Esophagus squamous epithelium (tissue), 5 donors: ENCODE measurements around the gene PRUNE2. TPM values are rescaled to one million over a fixed set of nuclear protein-coding genes. Genes with fewer than 3 reads are reported as not detected.

Source experiments
- DNase-seq: peaks from one replicate; lab custom pipeline; 2025; lab: John Stamatoyannopoulos, UW
- H3K27ac ChIP-seq, 4 donors: fragments of 200-600 bp; sonication (generic); one replicate each; pipeline ENCODE4 v1.5.1; 2016 to 2019; ENCODE audit warnings: mild to moderate bottlenecking in 1 of 4
- H3K27me3 ChIP-seq, 4 donors: fragments of 200-600 bp; sonication (generic); 1 replicate in 3 of 4; 2 replicates in 1 of 4; pipeline versions ENCODE4 v1.5.1 to v1.6.0; 2017 to 2021; ENCODE audit warnings: antibody characterized with exemption in 1 of 4
- H3K36me3 ChIP-seq, 3 donors: fragments of 200-600 bp; sonication (generic); one replicate each; pipeline ENCODE4 v1.5.1; 2016 to 2019
- H3K4me1 ChIP-seq, 3 donors: fragments of 200-600 bp; sonication (generic); one replicate each; pipeline ENCODE4 v1.5.1; 2017 to 2019
- H3K4me3 ChIP-seq, 4 donors: fragments of 200-600 bp; sonication (generic); 1 replicate in 3 of 4; 2 replicates in 1 of 4; pipeline ENCODE4 v1.5.1; 2016 to 2019; ENCODE audit warnings: mild to moderate bottlenecking in 2 of 4, moderate library complexity in 1 of 4
- H3K9me3 ChIP-seq, 3 donors: fragments of 200-600 bp; sonication (generic); one replicate each; pipeline ENCODE4 v1.5.1; 2016 to 2019
- POLR2A ChIP-seq, 4 donors: fragments of 450-650 bp; IDR thresholded peaks; one replicate each; pipeline ENCODE4 v1.6.1; 2017; ENCODE audit warnings: antibody characterized with exemption in 4 of 4, mild to moderate bottlenecking in 4 of 4, moderate library complexity in 3 of 4
- WGBS, 2 donors: methylation state at CpG; one replicate each; pipeline ENCODE4 v1.1.5; 2018; 5-methylcytosine and 5-hydroxymethylcytosine counted together
- intact Hi-C: fragments of 100-400 bp; cut with DNase I; formaldehyde crosslinking; loops from one replicate; pipeline ENCODE4 v1.15.0; 2022
- total RNA-seq, 4 donors: library from RNA; depleted of rRNA; stranded (reverse); fragments of >200 nt; gene quantifications; one replicate each; pipeline ENCODE4 v1.1.0, GENCODE V29; 2016
- TF ChIP-seq, protein P1 (sequence below), 6 experiments: fragments of 450-650 bp in 4 of 6; fragments of 200-600 bp in 2 of 6; sonication (generic) in 2 of 6; IDR thresholded peaks; one replicate each; pipeline ENCODE4 v1.5.1; 2016 to 2019; ENCODE audit warnings: antibody characterized with exemption in 6 of 6, mild to moderate bottlenecking in 4 of 6, moderate library complexity in 4 of 6
- donor health status: DM: yes; HTN: yes; CAD: no.

PRUNE2 gene
- total RNA-seq, 4 donors from 2014 or later, result 9.9 to 126 (median 26.7) TPM

DNA sequence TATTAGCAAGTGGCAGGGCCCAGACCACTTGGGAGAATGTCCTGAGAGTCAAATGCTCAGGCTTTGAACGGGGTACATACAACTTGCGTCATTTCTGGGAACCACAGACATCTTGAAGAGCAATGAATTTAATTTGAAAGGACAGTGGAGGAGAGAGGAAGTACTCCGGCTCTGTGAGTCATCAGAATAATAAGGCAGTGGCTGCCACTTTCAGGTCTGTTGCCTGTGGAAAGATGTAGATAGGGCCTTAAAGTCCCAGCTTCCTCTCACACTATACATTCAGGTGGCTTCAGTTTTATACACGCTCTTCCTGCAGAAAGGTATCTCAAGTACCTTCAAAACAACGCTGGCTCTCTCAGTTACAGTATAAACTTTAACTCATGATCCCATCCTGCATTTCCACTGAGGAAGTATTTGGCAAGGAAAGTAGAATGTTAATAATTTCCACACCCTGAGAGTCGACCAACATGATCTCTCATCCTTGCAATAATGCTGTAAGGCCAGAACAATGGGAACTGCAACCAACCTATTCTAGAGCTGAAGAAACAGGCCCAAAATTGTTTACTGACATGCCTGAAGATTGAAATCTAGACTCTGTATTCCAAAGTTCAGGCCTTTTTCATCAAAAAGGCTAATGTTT, 6.8 kb upstream of the PRUNE2 start:
- intact Hi-C loops, result no loop called here
- WGBS, 2 donors, result 41 to 45% methylated on average over 6 of the region's 6 CpGs
- Histone ChIP-seq H3K27ac (no peak overlapping the region), H3K9me3 (no peaks in the 10 kb centered on the region), H3K4me1 (no peaks in the 10 kb centered on the region), H3K4me3 (no peak overlapping the region), H3K27me3 (peaks cover 0 to 30% (median 0%) of the 10 kb centered on the region in 4 donors), H3K36me3 (no peaks in the 10 kb centered on the region)
- DNase-seq, result no peak
- TF ChIP-seq, protein P1, sequence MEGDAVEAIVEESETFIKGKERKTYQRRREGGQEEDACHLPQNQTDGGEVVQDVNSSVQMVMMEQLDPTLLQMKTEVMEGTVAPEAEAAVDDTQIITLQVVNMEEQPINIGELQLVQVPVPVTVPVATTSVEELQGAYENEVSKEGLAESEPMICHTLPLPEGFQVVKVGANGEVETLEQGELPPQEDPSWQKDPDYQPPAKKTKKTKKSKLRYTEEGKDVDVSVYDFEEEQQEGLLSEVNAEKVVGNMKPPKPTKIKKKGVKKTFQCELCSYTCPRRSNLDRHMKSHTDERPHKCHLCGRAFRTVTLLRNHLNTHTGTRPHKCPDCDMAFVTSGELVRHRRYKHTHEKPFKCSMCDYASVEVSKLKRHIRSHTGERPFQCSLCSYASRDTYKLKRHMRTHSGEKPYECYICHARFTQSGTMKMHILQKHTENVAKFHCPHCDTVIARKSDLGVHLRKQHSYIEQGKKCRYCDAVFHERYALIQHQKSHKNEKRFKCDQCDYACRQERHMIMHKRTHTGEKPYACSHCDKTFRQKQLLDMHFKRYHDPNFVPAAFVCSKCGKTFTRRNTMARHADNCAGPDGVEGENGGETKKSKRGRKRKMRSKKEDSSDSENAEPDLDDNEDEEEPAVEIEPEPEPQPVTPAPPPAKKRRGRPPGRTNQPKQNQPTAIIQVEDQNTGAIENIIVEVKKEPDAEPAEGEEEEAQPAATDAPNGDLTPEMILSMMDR (IDR thresholded peaks at IDR 0.05), result no peak
- no peak for TF ChIP-seq POLR2A (IDR thresholded peaks at IDR 0.05)

DNA sequence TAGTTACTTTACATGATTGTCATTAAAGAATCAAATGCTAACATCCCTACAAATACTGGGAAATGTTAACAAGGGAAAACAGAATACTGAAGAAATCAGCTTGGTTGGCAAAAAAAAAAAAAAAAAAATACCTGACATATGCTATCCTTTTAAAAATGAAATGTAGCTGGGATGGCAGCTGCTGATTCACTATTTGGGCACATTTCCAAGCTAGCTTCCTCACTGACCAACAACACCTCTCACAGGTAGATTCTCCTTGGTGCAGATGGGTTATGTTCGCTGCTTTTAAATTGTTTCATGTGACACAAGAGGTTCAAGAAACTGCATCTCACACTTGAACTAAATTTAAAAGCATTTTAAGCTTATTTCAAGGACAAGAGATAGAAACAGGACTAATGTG, 6.1 kb upstream of the PRUNE2 start:
- TF ChIP-seq POLR2A (IDR thresholded peaks at IDR 0.05), result no peak
- TF ChIP-seq, protein P1 (IDR thresholded peaks at IDR 0.05), result no peak
- intact Hi-C loops, result no loop called here
- Histone ChIP-seq H3K36me3 (no peaks in the 10 kb centered on the region), H3K9me3 (no peaks in the 10 kb centered on the region), H3K27ac (no peak overlapping the region), H3K4me1 (no peaks in the 10 kb centered on the region), H3K4me3 (no peak overlapping the region), H3K27me3 (peaks cover 0 to 36% (median 0%) of the 10 kb centered on the region in 4 donors)
- WGBS, 2 donors, result 67 to 89% methylated on average over 1 of the region's 1 CpG
- no peak for DNase-seq

DNA sequence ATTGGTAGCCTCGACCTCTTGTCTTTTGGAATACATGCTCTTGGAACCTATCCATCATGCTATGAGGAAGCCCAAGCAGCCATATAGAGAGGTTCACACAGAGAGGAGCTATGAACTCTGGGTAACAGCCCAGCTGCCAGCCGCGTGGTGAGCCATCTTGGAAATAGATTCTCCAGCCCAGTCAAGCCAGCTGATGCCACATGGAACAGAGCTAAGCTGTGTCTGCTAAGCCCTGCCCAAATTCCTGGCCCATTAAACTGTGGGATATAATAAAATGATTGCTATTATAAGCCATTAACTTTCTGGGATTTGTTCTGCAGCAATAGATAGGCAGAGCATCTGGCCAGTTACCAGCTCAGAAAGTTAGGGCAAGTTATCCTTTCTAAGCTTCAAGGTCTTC, 4.9 kb upstream of the PRUNE2 start:
- Histone ChIP-seq H3K9me3 (no peaks in the 10 kb centered on the region), H3K36me3 (no peaks in the 10 kb centered on the region), H3K4me1 (peaks cover 0 to 6% (median 2%) of the 10 kb centered on the region in 3 donors), H3K4me3 (no peak overlapping the region), H3K27me3 (peaks cover 0 to 41% (median 0%) of the 10 kb centered on the region in 4 donors), H3K27ac (no peak overlapping the region)
- 78 to 79% methylated on average over 3 of the region's 3 CpGs for WGBS, 2 donors
- TF ChIP-seq, protein P1 (IDR thresholded peaks at IDR 0.05), result no peak
- TF ChIP-seq POLR2A (IDR thresholded peaks at IDR 0.05), result no peak
- intact Hi-C loops, result no loop called here
- no peak for DNase-seq

DNA sequence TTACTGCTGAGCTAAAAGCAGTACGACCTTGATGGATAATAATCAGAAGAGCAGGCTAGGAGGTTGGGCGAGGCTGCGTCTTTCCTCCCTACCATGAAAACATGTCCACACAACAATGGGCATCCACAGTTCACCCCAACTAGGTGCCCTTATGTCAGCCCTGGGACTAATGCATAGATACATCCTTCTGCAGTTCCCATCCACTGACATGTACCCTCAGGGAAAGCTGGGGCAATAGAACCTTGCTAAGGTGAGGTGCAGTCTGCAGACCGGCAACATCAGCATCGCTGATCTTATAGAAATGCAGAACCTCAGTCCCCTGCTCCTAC, 697 bp upstream of the PRUNE2 start:
- H3K27ac ChIP-seq, result peak overlapping the region in 3 of 4 donors; percentile 40 to 76 (median 75)
- TF ChIP-seq, protein P1 (IDR thresholded peaks at IDR 0.05), result no peak
- 9 to 11% methylated on average over 4 of the region's 5 CpGs for WGBS, 2 donors
- no peaks in the 10 kb centered on the region for H3K9me3 ChIP-seq
- H3K4me3 ChIP-seq, result peak overlapping the region in 3 of 4 donors; percentile 42 to 64 (median 47)
- no peak for DNase-seq
- H3K36me3 ChIP-seq, result no peaks in the 10 kb centered on the region
- peaks cover 0 to 74% (median 0%) of the 10 kb centered on the region in 4 donors for H3K27me3 ChIP-seq
- intact Hi-C loops, result no loop called here
- peaks cover 3 to 17% (median 7%) of the 10 kb centered on the region in 3 donors for H3K4me1 ChIP-seq

DNA sequence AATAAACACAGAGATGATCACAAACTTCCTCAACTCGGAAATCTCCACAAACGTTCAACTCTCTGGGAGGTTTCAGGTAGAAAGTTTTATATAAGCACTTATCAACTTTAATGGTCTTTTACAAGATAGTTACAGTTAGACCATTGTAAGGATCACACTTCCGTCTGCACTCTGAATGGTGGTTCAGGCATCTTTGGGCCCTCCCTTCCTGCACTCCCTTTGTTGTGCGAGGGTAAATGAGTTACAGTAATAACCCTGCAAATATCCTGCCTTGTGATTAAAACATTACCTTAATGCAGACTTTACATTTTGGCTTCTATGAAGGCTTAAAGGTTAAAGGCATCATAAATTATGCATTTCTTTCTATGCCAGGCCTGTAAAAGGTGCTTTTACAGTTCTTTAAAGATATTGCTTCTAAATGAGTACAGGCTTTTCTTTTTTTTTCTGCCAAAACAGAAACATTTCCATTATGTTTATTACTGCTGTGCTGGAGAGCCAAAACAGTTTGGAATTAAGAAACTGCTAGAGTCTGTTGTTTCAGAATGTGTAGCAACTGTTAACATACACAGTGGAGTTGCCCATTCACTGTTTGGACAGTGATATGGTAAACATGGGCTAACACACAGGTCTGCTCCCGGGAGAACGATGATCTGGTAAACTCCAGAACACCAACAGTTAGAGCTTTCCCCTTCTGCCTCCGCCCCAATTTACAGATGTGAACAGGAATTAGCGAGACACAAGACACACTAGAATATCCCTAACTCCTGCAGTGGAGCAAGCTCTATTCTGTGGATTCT, 1.1 kb downstream of the PRUNE2 start:
- 41 to 48% methylated on average over 8 of the region's 8 CpGs for WGBS, 2 donors
- Histone ChIP-seq H3K27me3 (peaks cover 0 to 73% (median 0%) of the 10 kb centered on the region in 4 donors), H3K9me3 (no peaks in the 10 kb centered on the region), H3K27ac (peak overlapping the region in 3 of 4 donors; percentile 66 to 76 (median 75)), H3K4me1 (peaks cover 3 to 17% (median 7%) of the 10 kb centered on the region in 3 donors), H3K36me3 (no peaks in the 10 kb centered on the region), H3K4me3 (peak overlapping the region; percentile 20 to 64 (median 44))
- intact Hi-C loops, result no loop called here
- TF ChIP-seq, protein P1 (IDR thresholded peaks at IDR 0.05), result no peak
- no peak for TF ChIP-seq POLR2A (IDR thresholded peaks at IDR 0.05)
- no peak for DNase-seq
